GM21576 (cell line): Measurements from ENCODE around the gene SLC9A1.
"Not testable (repeated sequence)": the region's sequence is repeated elsewhere in the genome, so short reads cannot be mapped to it uniquely, and the experiment has no call there.

ENCODE experiments used
- ATAC-seq: cut with Tn5 transposase; IDR thresholded peaks from one replicate; pipeline ENCODE4 v1.9.1; 2021; ENCODE audit warnings: mild to moderate bottlenecking, moderate library complexity; ENCODE audit not compliant: unreplicated experiment

Gene SLC9A1

GRCh38 chr1:27154991-27155781 lies at the start of gene SLC9A1:
Gene SLC9A1 (minus strand): TSS chr1:27155125. CDS start chr1:27154334, 791 bp downstream.
- ATAC-seq = peak; percentile 83

DNA sequence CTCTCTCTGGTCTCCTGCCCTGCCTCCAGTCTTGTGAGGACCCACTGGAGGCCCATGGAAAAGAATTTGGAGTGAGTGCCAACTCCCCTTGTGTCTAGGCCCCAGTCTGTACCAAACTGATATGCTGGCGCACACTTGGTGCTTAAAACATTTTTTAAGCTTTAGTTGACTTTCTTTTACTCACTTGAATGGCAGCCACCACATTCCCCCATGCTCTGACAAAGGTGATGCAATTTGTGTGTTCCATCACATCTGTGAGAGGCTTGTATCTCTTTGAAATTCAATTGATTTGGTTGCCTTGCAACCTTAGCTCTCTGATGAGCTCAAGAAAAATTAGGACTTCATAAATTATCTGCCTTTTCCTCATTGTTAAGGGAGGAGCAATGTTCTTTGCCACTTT lies 49.0 kb upstream of the SLC9A1 start:
- ATAC-seq = no peak

DNA sequence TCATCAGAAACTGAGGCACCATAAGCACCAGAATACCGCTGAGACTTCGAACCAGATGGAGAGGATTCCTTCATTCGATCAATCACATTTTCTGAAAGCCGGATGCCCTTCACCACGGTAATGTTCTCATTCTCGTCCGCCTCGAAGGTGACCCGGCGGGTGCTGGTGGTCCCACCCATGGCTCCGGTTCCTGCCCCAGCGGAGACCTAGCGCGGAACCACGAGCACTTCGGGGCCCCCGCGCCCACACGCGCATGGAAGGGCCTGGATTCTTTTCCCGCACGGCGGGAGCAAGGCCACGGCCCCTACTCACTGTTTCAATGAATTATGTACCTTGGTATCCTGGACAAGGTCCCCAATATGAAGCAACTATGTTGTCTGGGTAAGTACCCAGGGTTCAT lies 46.4 kb upstream of the SLC9A1 start:
- ATAC-seq = no peak

- no peak for ATAC-seq
These were observed 38.3 kb upstream of the SLC9A1 start for GRCh38 chr1:27193194-27193593.

- ATAC-seq = no peak
These were observed 37.2 kb upstream of the SLC9A1 start for GRCh38 chr1:27192039-27192529.

DNA sequence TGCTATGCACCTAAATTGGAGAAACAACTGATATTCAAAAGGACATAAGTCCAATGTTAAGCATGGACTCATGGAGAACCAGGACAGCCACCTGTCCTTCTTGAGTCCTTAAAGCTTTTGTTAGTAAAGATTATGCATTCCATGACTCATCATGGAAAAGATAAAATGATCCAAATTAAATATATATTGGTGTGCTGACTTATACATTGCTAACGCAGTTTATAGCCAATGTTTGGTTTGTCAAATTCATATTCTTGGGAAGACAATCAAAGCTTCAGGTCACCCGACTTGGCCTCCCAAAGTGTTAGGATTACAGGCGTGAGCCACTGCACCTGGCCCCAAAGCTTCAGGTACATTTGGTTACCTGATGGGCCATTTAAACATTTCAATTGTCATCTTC lies 29.7 kb upstream of the SLC9A1 start:
- not testable (repeated sequence) for ATAC-seq

DNA sequence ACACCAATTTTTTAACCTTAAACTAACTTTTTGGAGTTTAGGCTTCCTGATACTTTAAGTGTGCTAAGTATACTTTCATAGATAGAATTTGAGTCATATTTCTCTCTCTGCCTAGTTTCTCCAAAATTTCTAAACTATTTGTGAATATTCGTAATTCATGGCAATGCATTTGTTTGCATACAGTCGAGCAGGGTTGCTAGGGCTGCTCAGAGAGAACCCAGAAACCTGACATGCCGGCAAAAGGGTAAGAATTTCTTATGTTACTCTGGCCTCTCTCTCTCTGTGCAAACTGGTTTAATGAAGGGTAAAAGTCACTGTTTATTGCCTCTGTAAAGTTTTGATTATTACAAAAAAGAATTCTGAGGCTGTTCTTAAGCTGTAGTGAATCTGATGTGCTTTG lies 25.1 kb upstream of the SLC9A1 start:
- ATAC-seq = no peak

DNA sequence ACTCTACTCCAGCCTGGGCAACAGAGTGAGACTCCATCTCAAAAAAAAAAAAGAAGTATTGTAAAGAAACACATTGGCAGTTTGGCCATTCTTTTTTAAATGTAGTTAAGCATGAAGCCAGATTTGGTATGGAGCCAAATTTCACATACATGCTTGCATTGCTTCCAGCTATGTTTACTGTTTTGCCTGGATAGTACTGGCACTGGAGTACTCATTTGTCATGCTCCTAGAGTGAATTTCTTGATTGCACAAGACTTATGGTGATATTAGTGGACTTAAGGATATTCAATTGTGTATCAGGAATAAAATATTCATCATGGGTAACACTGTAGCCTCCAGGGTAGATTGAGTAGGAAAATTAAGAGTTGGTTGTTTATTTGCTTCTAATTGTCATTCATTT lies 24.5 kb upstream of the SLC9A1 start:
- ATAC-seq = no peak

GRCh38 chr1:27176954-27177353 lies 22.0 kb upstream of the SLC9A1 start:
- no peak for ATAC-seq

GRCh38 chr1:27176323-27176722 lies 21.4 kb upstream of the SLC9A1 start:
- ATAC-seq = no peak

- ATAC-seq = not testable (repeated sequence)
These were observed 18.1 kb upstream of the SLC9A1 start for GRCh38 chr1:27172992-27173391.

DNA sequence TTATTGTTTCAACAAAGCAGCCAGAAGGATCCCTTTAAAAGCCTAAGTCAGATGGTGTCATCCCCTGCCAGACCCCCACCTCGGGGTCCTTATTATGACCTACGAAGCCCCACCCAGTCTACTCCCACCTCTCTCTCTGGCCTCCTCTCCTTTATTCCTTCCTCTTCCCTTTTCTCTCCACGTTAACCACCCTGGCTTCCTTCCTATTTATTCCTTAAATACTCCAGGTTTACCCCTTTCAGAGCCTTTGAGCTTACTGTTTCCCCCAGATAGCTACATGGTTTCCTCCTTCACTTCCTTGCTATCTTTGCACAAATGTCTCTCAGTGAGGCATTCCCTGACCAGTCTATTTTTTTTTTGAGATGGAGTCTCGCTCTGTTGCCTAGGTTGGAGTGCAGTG lies 12.0 kb upstream of the SLC9A1 start:
- ATAC-seq = no peak

- ATAC-seq = no peak
These were observed 11.5 kb upstream of the SLC9A1 start for GRCh38 chr1:27166351-27166802.

GRCh38 chr1:27163093-27163492 lies 8.2 kb upstream of the SLC9A1 start:
- ATAC-seq = no peak

GRCh38 chr1:27162090-27162489 lies 7.2 kb upstream of the SLC9A1 start:
- no peak for ATAC-seq

- ATAC-seq = peak; percentile 68
These were observed 6.7 kb upstream of the SLC9A1 start for GRCh38 chr1:27161594-27161993.

DNA sequence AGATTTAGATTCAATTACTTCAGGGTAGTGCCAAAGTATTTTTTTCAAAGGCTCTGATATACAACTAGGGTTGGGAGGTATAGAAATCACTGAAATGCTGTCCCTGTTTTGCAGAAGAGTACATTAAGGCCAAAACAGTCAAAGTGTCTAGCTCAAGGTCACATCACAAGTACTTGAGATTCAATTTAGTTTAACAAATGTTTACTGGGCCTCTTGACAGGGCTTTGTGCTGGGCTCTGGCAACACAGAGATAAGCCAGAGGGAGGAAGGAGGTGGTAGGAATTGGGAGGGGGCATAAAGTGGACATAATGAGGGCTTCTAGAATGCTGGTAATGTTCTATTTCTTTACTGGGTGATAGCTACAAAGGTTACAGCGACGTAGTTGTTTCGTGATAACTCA lies 2.3 kb upstream of the SLC9A1 start:
- ATAC-seq = no peak

DNA sequence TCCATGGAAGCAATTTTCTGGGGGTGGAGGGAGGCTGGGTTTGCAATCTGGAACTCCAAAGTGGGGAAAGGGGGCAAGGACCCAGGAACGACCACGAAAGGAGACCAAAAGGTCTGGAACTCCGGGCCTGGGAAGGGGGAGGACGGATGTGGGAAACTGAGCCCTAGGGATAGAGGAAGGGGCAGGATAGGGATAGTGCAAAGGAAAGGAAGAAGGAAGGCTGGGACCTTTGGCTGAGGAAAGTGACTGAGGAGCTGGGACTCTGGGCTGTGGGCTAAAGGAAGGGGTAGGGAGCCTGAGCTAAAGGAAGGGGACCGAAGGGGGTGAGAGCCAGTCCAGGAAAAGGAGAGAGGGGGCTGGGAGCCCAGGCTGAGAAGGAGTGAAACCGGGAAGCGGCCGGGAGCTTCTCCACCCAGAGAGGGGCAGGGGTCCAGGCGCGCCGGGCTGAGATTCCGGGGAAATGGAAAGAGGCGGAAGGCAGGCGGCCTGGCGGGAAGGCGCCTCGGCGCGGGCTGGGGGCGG lies 395 bp downstream of the SLC9A1 start:
- ATAC-seq = no peak

DNA sequence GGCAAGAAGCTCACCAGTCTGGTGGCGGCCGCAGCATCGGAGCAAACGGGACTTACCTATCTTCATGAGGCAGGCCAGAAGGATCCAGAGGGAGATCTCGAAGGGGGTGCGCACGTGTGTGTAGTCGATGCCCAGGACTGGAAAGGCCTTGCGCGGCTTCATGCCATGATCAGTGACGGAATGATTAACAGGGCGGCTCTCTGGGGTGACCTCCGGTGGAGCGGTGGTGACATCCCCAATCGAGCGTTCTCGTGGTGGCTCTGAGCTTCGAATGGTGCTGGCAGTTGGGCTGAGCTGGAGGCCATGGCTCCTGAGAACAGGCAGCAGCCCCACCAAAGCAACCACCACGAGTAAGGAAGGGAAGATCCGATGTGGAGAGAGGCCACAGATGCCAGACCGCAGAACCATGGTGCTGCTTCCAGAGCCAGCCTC lies 982 bp downstream of the SLC9A1 start:
- no peak for ATAC-seq

- ATAC-seq = no peak
These were observed 1.4 kb downstream of the SLC9A1 start for GRCh38 chr1:27153549-27153886.

DNA sequence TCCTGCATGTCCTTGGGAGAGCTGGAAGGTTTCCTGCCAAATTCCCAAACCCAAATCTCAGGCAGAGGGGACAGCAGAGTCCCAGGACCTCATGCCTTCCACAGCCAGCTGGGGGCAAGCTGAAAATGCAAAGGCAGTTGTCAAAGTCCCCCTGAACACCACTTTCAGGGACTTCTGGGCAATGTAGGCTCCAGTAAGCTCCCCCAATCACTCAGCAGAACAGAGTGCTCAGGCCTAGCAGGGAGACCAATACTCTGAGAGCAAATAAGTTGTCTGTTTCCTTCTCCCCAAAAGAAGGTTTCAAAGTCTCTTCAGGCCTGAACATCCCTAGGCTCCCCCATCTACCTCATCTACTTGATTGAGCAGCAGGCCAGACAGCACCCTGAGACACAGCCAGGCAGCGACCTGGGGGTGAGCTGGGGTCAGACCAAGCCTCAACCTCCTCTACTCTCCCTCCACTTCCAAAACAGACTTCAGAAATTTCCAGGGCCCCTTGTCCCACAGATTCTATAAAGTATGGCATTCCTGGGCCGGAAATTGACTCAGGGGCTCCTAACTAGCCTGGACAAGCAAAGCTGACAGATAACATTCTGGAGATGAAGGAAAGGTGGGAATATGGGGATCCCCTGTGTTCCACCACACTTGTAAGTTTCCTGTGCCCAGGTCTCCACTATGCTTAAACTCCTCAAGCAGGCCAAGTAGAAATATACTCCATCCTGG lies 1.9 kb downstream of the SLC9A1 start:
- no peak for ATAC-seq
